Endothelial cell of umbilical vein (primary cell): ENCODE data around the gene FARP2. TPM values are rescaled to one million over a fixed set of nuclear protein-coding genes. Genes with fewer than 3 reads are reported as not detected.

ENCODE experiments used
- BruUV-seq: library from RNA; stranded (reverse); fragments of 400-500 nt; replicated peaks from 2 replicates; lab custom pipeline; 2021; lab: Mats Ljungman, UMichigan
- CTCF ChIA-PET: fragments of 300-600, 350-600 bp; sonication (Branson Sonifier 250); formaldehyde crosslinking; loops from one replicate; lab custom pipeline; 2021; ENCODE audit warnings: antibody characterized with exemption, inconsistent platforms; lab: Charles Lee
- POLR2A ChIA-PET: fragments of 300-600, 350-600 bp; sonication (Branson Sonifier 250); formaldehyde crosslinking; loops from one replicate; lab custom pipeline; 2021; ENCODE audit warnings: antibody characterized with exemption, inconsistent platforms; lab: Charles Lee
- DNase-seq: peaks from one replicate; pipeline ENCODE4 v3.0.0-alpha.2; 2011; ENCODE audit warnings: low read depth, low spot score
- FAIRE-seq: peaks from 2 replicates; lab custom pipeline; 2011; peaks lifted over from hg19 to GRCh38; lab: Jason Lieb, UNC
- H2AFZ ChIP-seq: 2 replicates; pipeline ENCODE4 v1.6.0; 2012; ENCODE audit warnings: low read depth, low read length, control low read depth, inconsistent platforms
- H3K27ac ChIP-seq: 2 replicates; pipeline ENCODE4 v1.5.1; 2011; ENCODE audit warnings: low read depth, mild to moderate bottlenecking, control low read depth, low read length, moderate library complexity; ENCODE audit not compliant: insufficient read depth
- H3K27me3 ChIP-seq, 2 experiments: 2 replicates each; pipeline versions ENCODE4 v1.6.0 to v1.6.1; 2011; ENCODE audit warnings: low read length in 2 of 2, mixed read lengths in 1 of 2; ENCODE audit not compliant: control insufficient read depth in 2 of 2, insufficient read depth in 2 of 2
- H3K36me3 ChIP-seq, 2 experiments: 2 replicates in 1 of 2; 3 replicates in 1 of 2; pipeline ENCODE4 v1.5.1; 2011; ENCODE audit warnings: low read length in 2 of 2, mild to moderate bottlenecking in 1 of 2, moderate library complexity in 1 of 2; ENCODE audit not compliant: control insufficient read depth in 2 of 2, insufficient read depth in 2 of 2; ENCODE audit errors: extremely low read depth in 1 of 2
- H3K4me1 ChIP-seq: 3 replicates; pipeline ENCODE4 v1.5.1; 2011; ENCODE audit warnings: mild to moderate bottlenecking, low read length; ENCODE audit not compliant: control insufficient read depth, insufficient read depth; ENCODE audit errors: extremely low read depth
- H3K4me2 ChIP-seq: 2 replicates; pipeline ENCODE4 v1.6.1; 2011; ENCODE audit warnings: low read length, control low read depth, mixed read lengths; ENCODE audit not compliant: insufficient read depth
- H3K4me3 ChIP-seq, 3 experiments: fragments of 200-600 bp in 1 of 3; sonication (generic), shearing (Covaris generic) in 1 of 3; replicated peaks in 1 of 3; 2 replicates each; pipeline ENCODE4 v1.5.1; 2011 to 2016; ENCODE audit warnings: control low read depth in 3 of 3, low read length in 3 of 3, mild to moderate bottlenecking in 2 of 3, inconsistent platforms in 1 of 3, low read depth in 1 of 3, moderate library complexity in 1 of 3; ENCODE audit not compliant: insufficient read depth in 1 of 3
- H3K79me2 ChIP-seq: 2 replicates; pipeline ENCODE4 v1.6.0; 2012; ENCODE audit warnings: low read length, inconsistent platforms; ENCODE audit not compliant: control insufficient read depth, insufficient read depth
- H3K9ac ChIP-seq: replicated peaks from 2 replicates; pipeline ENCODE3; 2011; ENCODE audit warnings: low read length, control low read depth; ENCODE audit not compliant: insufficient read depth; ENCODE audit errors: extremely low read depth
- H3K9me1 ChIP-seq: replicated peaks from 3 replicates; pipeline ENCODE4 v1.6.0; 2011; ENCODE audit warnings: mild to moderate bottlenecking, low read length; ENCODE audit not compliant: control insufficient read depth, insufficient read depth; ENCODE audit errors: extremely low read depth
- H3K9me3 ChIP-seq: replicated peaks from 2 replicates; pipeline ENCODE4 v1.5.1; 2012; ENCODE audit warnings: low read length, inconsistent platforms; ENCODE audit not compliant: control insufficient read depth, insufficient read depth
- H4K20me1 ChIP-seq: replicated peaks from 2 replicates; pipeline ENCODE3; 2011; ENCODE audit warnings: mild to moderate bottlenecking, low read length; ENCODE audit not compliant: control insufficient read depth, insufficient read depth; ENCODE audit errors: extremely low read depth
- EZH2 ChIP-seq: IDR thresholded peaks from 2 replicates; pipeline ENCODE4 v1.6.1; 2012; ENCODE audit warnings: borderline replicate concordance, low read depth, mild to moderate bottlenecking, moderate library complexity, low read length, inconsistent platforms; ENCODE audit not compliant: severe bottlenecking
- FOS ChIP-seq: IDR thresholded peaks from 2 replicates; pipeline ENCODE4 v1.6.1; 2011; ENCODE audit warnings: mild to moderate bottlenecking, low read length, moderate library complexity, borderline replicate concordance; ENCODE audit not compliant: insufficient read depth
- GATA2 ChIP-seq: IDR thresholded peaks from 2 replicates; pipeline ENCODE4 v1.7.0; 2011; ENCODE audit warnings: low read depth, mild to moderate bottlenecking, moderate library complexity, mixed read lengths, low read length; ENCODE audit not compliant: insufficient read length, insufficient read depth
- JUN ChIP-seq: IDR thresholded peaks from 2 replicates; pipeline ENCODE4 v1.6.1; 2011; ENCODE audit warnings: borderline replicate concordance, low read depth; ENCODE audit not compliant: insufficient read length, insufficient read depth
- MYC ChIP-seq: IDR thresholded peaks from one replicate; pipeline ENCODE4 v1.6.1; 2011; ENCODE audit warnings: mild to moderate bottlenecking, low read depth, low read length
- POLR2A ChIP-seq: IDR thresholded peaks from 2 replicates; pipeline ENCODE4 v1.6.1; 2012; ENCODE audit warnings: low read depth, mild to moderate bottlenecking, control low read depth, low read length
- POLR2AphosphoS5 ChIP-seq: IDR thresholded peaks from 2 replicates; pipeline ENCODE4 v1.6.1; 2012; ENCODE audit warnings: low read depth, mild to moderate bottlenecking, control low read depth, low read length, moderate library complexity; ENCODE audit not compliant: insufficient read depth
- dilution Hi-C: fragments of 300-500 bp; cut with MboI; formaldehyde crosslinking; loops from one replicate; pipeline ENCODE4 v1.15.0; 2019; ENCODE audit warnings: low sequenced_read_pairs; ENCODE audit not compliant: extremely low pct_ligation_motif_present
- intact Hi-C: fragments of 100-400 bp; cut with micrococcal nuclease; formaldehyde crosslinking; loops from one replicate; pipeline ENCODE4 v1.10.0; 2022
- polyA plus RNA-seq, 4 experiments: library from polyadenylated mRNA; depleted of rRNA in 3 of 4; stranded (reverse) in 3 of 4; unstranded in 1 of 4; fragments of >200 nt; gene quantifications; 2 replicates each; pipeline versions ENCODE4 v1.2.1 to v1.2.3, GENCODE V29; 2011 to 2012; ENCODE audit warnings: missing spikeins in 1 of 4
- total RNA-seq: library from RNA; stranded (reverse); gene quantifications from 2 replicates; pipeline ENCODE4 v1.2.3, GENCODE V29; 2021
- TF ChIP-seq, protein P1 (sequence below): IDR thresholded peaks from 2 replicates; pipeline ENCODE4 v1.6.1; 2011; ENCODE audit not compliant: insufficient read depth, insufficient read length
- TF ChIP-seq, protein P2 (sequence below), 2 donors: IDR thresholded peaks; 1 replicate in 1 of 2; 2 replicates in 1 of 2; pipeline ENCODE4 v1.5.1; 2011; ENCODE audit warnings: low read length in 2 of 2, mild to moderate bottlenecking in 2 of 2, moderate library complexity in 2 of 2, control low read depth in 1 of 2, inconsistent platforms in 1 of 2, low read depth in 1 of 2; ENCODE audit not compliant: insufficient read depth in 1 of 2; ENCODE audit errors: extremely low read depth in 1 of 2

The FARP2 gene
- total and polyA plus RNA-seq, 2 donors (not counting 3 experiments of a cell fraction or from before 2014, with no cell fraction given) = 15.3 to 45.3 TPM

DNA sequence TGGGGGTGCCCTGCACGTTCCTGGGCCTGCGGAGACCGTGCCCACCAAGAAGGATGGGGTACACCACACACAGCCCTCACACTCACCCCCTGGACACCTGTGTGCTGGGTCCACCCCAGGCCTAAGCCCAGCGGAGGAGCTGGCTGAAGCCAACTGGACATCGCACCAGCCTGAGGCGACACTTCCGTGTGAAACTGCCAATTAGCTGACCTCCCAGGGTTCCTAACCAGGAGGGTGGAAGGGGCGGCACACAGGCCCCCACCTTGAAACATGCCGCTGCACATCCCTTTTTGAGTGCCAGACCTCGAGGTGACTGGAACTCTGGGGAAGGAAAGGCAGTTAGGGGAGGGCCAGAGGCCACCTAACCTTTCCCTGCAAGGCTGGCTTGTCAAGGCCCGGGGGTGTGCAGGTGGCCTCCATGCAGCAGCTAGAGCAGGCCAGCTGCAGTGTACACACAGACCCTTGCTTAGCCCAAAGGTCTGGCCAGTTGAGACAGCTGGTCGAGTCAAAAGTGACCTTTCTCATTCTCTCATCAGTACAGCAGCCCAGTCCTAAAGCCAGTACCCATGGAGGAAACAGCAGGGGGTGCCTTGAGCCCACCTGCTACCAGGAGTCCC is 147.8 kb downstream of the FARP2 start:
- no peak overlapping the region for H3K27ac ChIP-seq
- BruUV-seq = no TSS peak
- peaks cover 60% of the 10 kb centered on the region for H3K79me2 ChIP-seq
- H3K4me1 ChIP-seq = peaks cover 11% of the 10 kb centered on the region
- no peak overlapping the region for H3K4me3 ChIP-seq
- H3K9me3 ChIP-seq = no peaks in the 10 kb centered on the region
- no peak overlapping the region for H3K9ac ChIP-seq
- H2AFZ ChIP-seq = no peak overlapping the region
- CTCF ChIA-PET = interaction anchor here (0.8 kb wide), 1 partner anchor 8 kb away, joined by 3 read pairs; no protein-coding TSS in a partner anchor
- TF ChIP-seq GATA2 = no peak
- TF ChIP-seq, protein P1, sequence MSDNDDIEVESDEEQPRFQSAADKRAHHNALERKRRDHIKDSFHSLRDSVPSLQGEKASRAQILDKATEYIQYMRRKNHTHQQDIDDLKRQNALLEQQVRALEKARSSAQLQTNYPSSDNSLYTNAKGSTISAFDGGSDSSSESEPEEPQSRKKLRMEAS = no peak
- no peak for TF ChIP-seq FOS
- no peak for TF ChIP-seq EZH2
- TF ChIP-seq POLR2AphosphoS5 = no peak
- TF ChIP-seq JUN = no peak
- TF ChIP-seq POLR2A = no peak
- TF ChIP-seq, protein P2, sequence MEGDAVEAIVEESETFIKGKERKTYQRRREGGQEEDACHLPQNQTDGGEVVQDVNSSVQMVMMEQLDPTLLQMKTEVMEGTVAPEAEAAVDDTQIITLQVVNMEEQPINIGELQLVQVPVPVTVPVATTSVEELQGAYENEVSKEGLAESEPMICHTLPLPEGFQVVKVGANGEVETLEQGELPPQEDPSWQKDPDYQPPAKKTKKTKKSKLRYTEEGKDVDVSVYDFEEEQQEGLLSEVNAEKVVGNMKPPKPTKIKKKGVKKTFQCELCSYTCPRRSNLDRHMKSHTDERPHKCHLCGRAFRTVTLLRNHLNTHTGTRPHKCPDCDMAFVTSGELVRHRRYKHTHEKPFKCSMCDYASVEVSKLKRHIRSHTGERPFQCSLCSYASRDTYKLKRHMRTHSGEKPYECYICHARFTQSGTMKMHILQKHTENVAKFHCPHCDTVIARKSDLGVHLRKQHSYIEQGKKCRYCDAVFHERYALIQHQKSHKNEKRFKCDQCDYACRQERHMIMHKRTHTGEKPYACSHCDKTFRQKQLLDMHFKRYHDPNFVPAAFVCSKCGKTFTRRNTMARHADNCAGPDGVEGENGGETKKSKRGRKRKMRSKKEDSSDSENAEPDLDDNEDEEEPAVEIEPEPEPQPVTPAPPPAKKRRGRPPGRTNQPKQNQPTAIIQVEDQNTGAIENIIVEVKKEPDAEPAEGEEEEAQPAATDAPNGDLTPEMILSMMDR (IDR thresholded peaks at IDR 0.05; ENCODE audit: extremely low read depth in 1 of 2, insufficient read depth in 1 of 2, low read depth in 1 of 2, low read length in 2 of 2) = no peak
- TF ChIP-seq MYC = no peak
- no peak for FAIRE-seq
- POLR2A ChIA-PET = no interaction called here
- H3K4me2 ChIP-seq = no peak overlapping the region
- intact Hi-C loops (loop anchor here (10.0 kb wide), 1 partner anchor 371 kb away; no protein-coding TSS in a partner anchor), dilution Hi-C loops (no loop called here)
- H3K9me1 ChIP-seq = no peaks in the 10 kb centered on the region
- DNase-seq = no peak
- no peaks in the 10 kb centered on the region for H3K27me3 ChIP-seq
- H4K20me1 ChIP-seq = no peaks in the 10 kb centered on the region
- H3K36me3 ChIP-seq = peaks cover 0 to 29% of the 10 kb centered on the region in 2 experiments
